H1 (cell line): ENCODE results near the gene MCM6. TPM values are rescaled to one million over a fixed set of nuclear protein-coding genes. Genes with fewer than 3 reads are reported as not detected.

Source experiments
- ATF3 ChIP-seq: IDR thresholded peaks from 2 replicates; pipeline ENCODE4 v1.6.1; 2011; ENCODE audit warnings: low read depth, mild to moderate bottlenecking, low read length; ENCODE audit not compliant: insufficient read depth
- CREB1 ChIP-seq: IDR thresholded peaks from 2 replicates; pipeline ENCODE4 v1.6.1; 2012; ENCODE audit warnings: inconsistent platforms
- GABPA ChIP-seq: IDR thresholded peaks from 2 replicates; pipeline ENCODE4 v1.6.1; 2011; ENCODE audit warnings: mild to moderate bottlenecking, low read length, moderate library complexity, borderline replicate concordance; ENCODE audit not compliant: insufficient read depth
- RBBP5 ChIP-seq: IDR thresholded peaks from 2 replicates; pipeline ENCODE4 v1.7.1; 2012; ENCODE audit warnings: low read depth, mild to moderate bottlenecking, inconsistent platforms, low read length, moderate library complexity, borderline replicate concordance
- RXRA ChIP-seq: IDR thresholded peaks from 2 replicates; pipeline ENCODE4 v1.6.1; 2011; ENCODE audit warnings: low read depth, mild to moderate bottlenecking, low read length, moderate library complexity; ENCODE audit not compliant: insufficient read depth
- SRF ChIP-seq: IDR thresholded peaks from 2 replicates; pipeline ENCODE4 v1.6.1; 2011; ENCODE audit warnings: mild to moderate bottlenecking, low read depth, low read length, moderate library complexity
- SUZ12 ChIP-seq: fragments of 200-600 bp; sonication (generic); IDR thresholded peaks from 2 replicates; pipeline ENCODE4 v1.6.1; 2012; ENCODE audit warnings: mild to moderate bottlenecking, inconsistent platforms, low read length, moderate library complexity, mixed read lengths
- polyA plus RNA-seq, 7 experiments: library from polyadenylated mRNA; depleted of rRNA in 3 of 7; stranded (reverse) in 5 of 7; unstranded in 2 of 7; fragments of >200 nt in 5 of 7; fragments of 200-250 nt in 2 of 7; gene quantifications; 1 replicate in 5 of 7; 2 replicates in 1 of 7; 4 replicates in 1 of 7; pipeline versions ENCODE4 v1.2.1 to v1.2.3, GENCODE V29; 2011 to 2013; ENCODE audit warnings: missing spikeins in 2 of 7, mixed read lengths in 2 of 7
- total RNA-seq: library from RNA; stranded (reverse); fragmentation: NEBNext Ultra II Directional; extraction: Animal tissue kit (Norgen Biotek cat#: 25700); gene quantifications from 2 replicates; pipeline ENCODE4 v1.2.1, GENCODE V29; 2021
- TF ChIP-seq, protein P1 (sequence below): IDR thresholded peaks from 2 replicates; pipeline ENCODE4 v1.6.1; 2012; ENCODE audit warnings: inconsistent platforms

The MCM6 gene
- total and polyA plus RNA-seq, 2 of the 8 experiments (the other 6 are each of a cell fraction or from before 2014, with no cell fraction given): 60.2 to 134 TPM

DNA sequence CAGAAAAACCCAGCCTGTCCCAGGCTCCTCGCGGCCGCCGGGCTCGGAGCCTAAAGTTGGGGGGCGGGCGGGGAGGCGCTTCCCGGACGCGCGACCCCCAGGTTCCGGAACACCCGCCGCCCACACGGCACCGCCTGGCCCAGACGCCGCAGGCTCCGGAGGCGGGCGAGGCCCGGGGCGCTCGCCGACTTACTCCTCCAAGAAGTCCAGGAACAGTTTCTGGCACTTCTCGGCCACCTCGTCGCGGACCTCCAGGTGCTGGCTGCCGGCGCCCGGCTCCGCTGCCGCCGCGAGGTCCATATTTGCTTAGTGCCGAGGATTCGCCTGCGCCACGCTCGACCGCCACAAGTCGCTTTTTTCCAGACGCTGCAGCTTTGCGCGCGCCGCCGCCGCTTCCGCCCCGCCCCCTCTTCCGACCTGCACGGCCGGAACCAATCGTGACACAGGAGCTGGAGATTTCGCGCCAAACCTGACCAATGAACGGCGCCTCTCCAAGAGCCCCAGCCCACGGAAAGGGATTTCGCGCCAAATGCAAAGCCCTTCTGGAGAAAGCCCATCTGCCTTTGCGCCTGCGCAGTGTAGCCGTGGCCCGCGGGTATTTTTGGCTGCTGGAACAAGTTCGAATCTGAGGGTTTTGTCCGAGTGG, at the start of gene MCM6 (continued):
- TF ChIP-seq, protein P1, sequence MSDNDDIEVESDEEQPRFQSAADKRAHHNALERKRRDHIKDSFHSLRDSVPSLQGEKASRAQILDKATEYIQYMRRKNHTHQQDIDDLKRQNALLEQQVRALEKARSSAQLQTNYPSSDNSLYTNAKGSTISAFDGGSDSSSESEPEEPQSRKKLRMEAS: peak; percentile 95
- TF ChIP-seq RXRA (no peak), RBBP5 (peak; percentile 95; the same call in 1 of the 2 replicates), CREB1 (peak; percentile 97), SRF (peak; percentile 23; the same call in 1 of the 2 replicates), GABPA (no peak), ATF3 (0 out of 2 replicates have a peak, but pooled peaks have one; percentile 29), SUZ12 (no peak)
- TF ChIP-seq, all 59 proteins: peak for 20
